Measurements from ENCODE around the gene TMCO4. TPM values are rescaled to one million over a fixed set of nuclear protein-coding genes. Genes with fewer than 3 reads are reported as not detected.

TMCO4 gene
- total and polyA plus RNA-seq, 2 donors (not counting 1 experiment from before 2014, with no cell fraction given), result 12.5 to 24.3 TPM

- H3K27ac ChIP-seq (ENCODE audit: insufficient read depth, low read length), result no peak within 1 kb of the TSS
- DNase-seq (ENCODE audit: low read depth in 2 of 2), result no peak
- no peak for TF ChIP-seq CTCF (conservative IDR thresholded peaks at IDR 0.05 in 1 of 2, IDR thresholded peaks at IDR 0.05 in 1 of 2; ENCODE audit: low read depth in 1 of 2, low read length in 2 of 2)
- TF ChIP-seq EZH2 (IDR thresholded peaks at IDR 0.05; ENCODE audit: low read length, missing control alignments), result no peak
- H3K27me3 ChIP-seq (ENCODE audit: control insufficient read depth, insufficient read depth, low read length), result no peaks in the 10 kb centered on the region
- no peaks in the 10 kb centered on the region for H4K20me1 ChIP-seq (ENCODE audit: control insufficient read depth, extremely low read depth, insufficient read depth, low read length)
- H3K4me3 ChIP-seq (replicated peaks in 1 of 4; ENCODE audit: control extremely low read depth in 1 of 4, insufficient read depth in 1 of 4, low read depth in 3 of 4, low read length in 4 of 4), result no peak within 1 kb of the TSS
- H3K4me2 ChIP-seq (ENCODE audit: extremely low read depth, insufficient read depth, low read length), result no peak within 1 kb of the TSS
- H3K9ac ChIP-seq (ENCODE audit: insufficient read depth, low read length), result no peak within 1 kb of the TSS
- H3K4me1 ChIP-seq (ENCODE audit: control insufficient read depth, extremely low read depth, insufficient read depth, low read length), result no peaks in the 10 kb centered on the region
- no peaks in the 10 kb centered on the region for H3K9me3 ChIP-seq (ENCODE audit: control insufficient read depth, insufficient read depth, low read depth, low read length)
- no peaks in the 10 kb centered on the region for H3K79me2 ChIP-seq (ENCODE audit: control insufficient read depth, insufficient read depth, low read length)
- H3K36me3 ChIP-seq (ENCODE audit: control insufficient read depth, insufficient read depth, low read length), result no peaks in the 10 kb centered on the region
- no peak within 1 kb of the TSS for H2AFZ ChIP-seq (ENCODE audit: low read length)
These were observed 15.2 kb upstream of the TMCO4 start, which contains the start of gene RNF186 for GRCh38 chr1:19814681-19815503. TSS of gene RNF186 (minus strand) at chr1:19815283. CDS start at chr1:19815101, 182 bp downstream.

- Histone ChIP-seq H3K9me3 (ENCODE audit: control insufficient read depth, insufficient read depth, low read depth, low read length) (no peaks in the 10 kb centered on the region), H2AFZ (ENCODE audit: low read length) (no peak overlapping the region), H3K4me1 (ENCODE audit: control insufficient read depth, extremely low read depth, insufficient read depth, low read length) (no peaks in the 10 kb centered on the region), H3K4me2 (ENCODE audit: extremely low read depth, insufficient read depth, low read length) (no peak overlapping the region), H3K27ac (ENCODE audit: insufficient read depth, low read length) (no peak overlapping the region), H3K4me3 (replicated peaks in 1 of 4; ENCODE audit: control extremely low read depth in 1 of 4, insufficient read depth in 1 of 4, low read depth in 3 of 4, low read length in 4 of 4) (no peak overlapping the region), H3K9ac (ENCODE audit: insufficient read depth, low read length) (no peak overlapping the region), H3K79me2 (ENCODE audit: control insufficient read depth, insufficient read depth, low read length) (no peaks in the 10 kb centered on the region), H3K36me3 (ENCODE audit: control insufficient read depth, insufficient read depth, low read length) (no peaks in the 10 kb centered on the region), H4K20me1 (ENCODE audit: control insufficient read depth, extremely low read depth, insufficient read depth, low read length) (no peaks in the 10 kb centered on the region), H3K27me3 (ENCODE audit: control insufficient read depth, insufficient read depth, low read length) (no peaks in the 10 kb centered on the region)
- DNase-seq (ENCODE audit: low read depth in 2 of 2), result no peak
- TF ChIP-seq CTCF (conservative IDR thresholded peaks at IDR 0.05 in 1 of 2, IDR thresholded peaks at IDR 0.05 in 1 of 2; ENCODE audit: low read depth in 1 of 2, low read length in 2 of 2) (no peak), EZH2 (IDR thresholded peaks at IDR 0.05; ENCODE audit: low read length, missing control alignments) (no peak)
These were observed 14.5 kb upstream of the TMCO4 start for GRCh38 chr1:19814244-19814661.

DNA sequence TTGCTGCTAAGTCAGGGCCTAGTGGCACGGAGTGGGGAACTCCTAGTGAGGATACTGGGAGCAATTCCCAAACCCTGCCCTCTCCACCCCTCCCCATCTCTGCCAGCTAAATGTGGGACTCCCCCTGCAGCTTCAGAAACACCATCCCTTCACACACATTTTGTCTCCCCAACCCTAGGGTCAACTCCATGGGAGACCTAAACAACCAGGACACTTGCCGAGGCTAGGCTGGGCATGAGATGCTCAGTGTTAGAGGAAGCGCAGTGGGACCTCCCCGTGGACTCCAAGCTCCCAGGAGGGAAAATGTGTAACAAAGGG lies 13.9 kb upstream of the TMCO4 start:
- Histone ChIP-seq H3K4me3 (replicated peaks in 1 of 4; ENCODE audit: control extremely low read depth in 1 of 4, insufficient read depth in 1 of 4, low read depth in 3 of 4, low read length in 4 of 4) (no peak overlapping the region), H3K27ac (ENCODE audit: insufficient read depth, low read length) (no peak overlapping the region), H3K4me1 (ENCODE audit: control insufficient read depth, extremely low read depth, insufficient read depth, low read length) (no peaks in the 10 kb centered on the region), H3K9ac (ENCODE audit: insufficient read depth, low read length) (no peak overlapping the region), H3K9me3 (ENCODE audit: control insufficient read depth, insufficient read depth, low read depth, low read length) (no peaks in the 10 kb centered on the region), H4K20me1 (ENCODE audit: control insufficient read depth, extremely low read depth, insufficient read depth, low read length) (no peaks in the 10 kb centered on the region), H3K79me2 (ENCODE audit: control insufficient read depth, insufficient read depth, low read length) (no peaks in the 10 kb centered on the region), H2AFZ (ENCODE audit: low read length) (no peak overlapping the region), H3K4me2 (ENCODE audit: extremely low read depth, insufficient read depth, low read length) (no peak overlapping the region), H3K27me3 (ENCODE audit: control insufficient read depth, insufficient read depth, low read length) (peaks cover 2% of the 10 kb centered on the region), H3K36me3 (ENCODE audit: control insufficient read depth, insufficient read depth, low read length) (no peaks in the 10 kb centered on the region)
- DNase-seq (ENCODE audit: low read depth in 2 of 2), result no peak
- TF ChIP-seq EZH2 (IDR thresholded peaks at IDR 0.05; ENCODE audit: low read length, missing control alignments) (no peak), CTCF (conservative IDR thresholded peaks at IDR 0.05 in 1 of 2, IDR thresholded peaks at IDR 0.05 in 1 of 2; ENCODE audit: low read depth in 1 of 2, low read length in 2 of 2) (no peak)

All from fibroblast of lung (primary cell).